Left lung (tissue), 10 donors: Measurements from ENCODE around the gene KCTD20. TPM values are rescaled to one million over a fixed set of nuclear protein-coding genes. Genes with fewer than 3 reads are reported as not detected.
A peak's percentile ranks its signal among the peaks of the same experiment; 100 is the strongest.

Experiments
- ATAC-seq: fragments of 200-7000 bp; cut with Tn5 transposase; one replicate; pipeline ENCODE4 v1.9.1; 2020; ENCODE audit warnings: moderate library complexity
- DNase-seq, 4 donors: peaks; one replicate each; pipeline ENCODE4 v3.0.0-alpha.2; 2013 to 2020
- H3K27ac ChIP-seq, 2 donors: fragments of 200-600 bp; sonication (generic) in 1 of 2; one replicate each; pipeline versions ENCODE4 v1.5.0 to v1.8.0; 2020 to 2021
- H3K27me3 ChIP-seq, 2 donors: fragments of 200-600 bp; sonication (generic) in 1 of 2; one replicate each; pipeline versions ENCODE4 v1.5.0 to v1.8.0; 2020 to 2021
- H3K36me3 ChIP-seq, 2 donors: fragments of 200-600 bp; sonication (generic) in 1 of 2; one replicate each; pipeline versions ENCODE4 v1.5.0 to v1.8.0; 2020 to 2021
- H3K4me1 ChIP-seq, 2 donors: fragments of 200-600 bp; one replicate each; pipeline ENCODE4 v1.8.0; 2021
- H3K4me3 ChIP-seq, 2 donors: fragments of 200-600 bp; sonication (generic) in 1 of 2; one replicate each; pipeline versions ENCODE4 v1.5.0 to v1.8.0; 2020 to 2021; ENCODE audit warnings: mild to moderate bottlenecking in 1 of 2
- H3K9me3 ChIP-seq, 2 donors: fragments of 200-600 bp; sonication (generic) in 1 of 2; one replicate each; pipeline versions ENCODE4 v1.5.0 to v1.8.0; 2020 to 2021
- CTCF ChIP-seq, 2 donors: fragments of 200-600 bp; sonication (generic) in 1 of 2; IDR thresholded peaks; one replicate each; pipeline versions ENCODE4 v1.5.0 to v1.8.0; 2021; ENCODE audit warnings: antibody characterized with exemption in 2 of 2
- intact Hi-C, 2 donors: fragments of 100-400 bp; cut with DNase I; formaldehyde crosslinking; loops; one replicate each; pipeline versions ENCODE4 v1.11.2 to v1.14.2; 2022
- polyA plus RNA-seq, 6 donors: library from polyadenylated mRNA; unstranded; fragments of 120-200 nt; gene quantifications; one replicate each; pipeline ENCODE4 v1.2.1, GENCODE V29; 2013; ENCODE audit not compliant: insufficient read length in 6 of 6
- total RNA-seq, 2 donors: library from RNA; stranded (reverse); fragmentation: NEBNext Ultra II Directional; extraction: Animal tissue kit (Norgen Biotek cat#: 25700); gene quantifications; one replicate each; pipeline ENCODE4 v1.2.1, GENCODE V29; 2021
- donor health status: DM: no; HTN: yes; CAD: no.
- donor health status: DM: no; HTN: no; CAD: no.

Gene KCTD20
- total and polyA plus RNA-seq, 8 donors = 47.4 to 54.7 (median 53.0) TPM

GRCh38 chr6:36506611-36507010 lies 63.8 kb downstream of the KCTD20 start:
- Histone ChIP-seq H3K27ac (no peak overlapping the region), H3K9me3 (no peaks in the 10 kb centered on the region), H3K4me3 (no peak overlapping the region), H3K36me3 (peaks cover 0 to 87% of the 10 kb centered on the region in 2 donors), H3K4me1 (no peaks in the 10 kb centered on the region), H3K27me3 (no peaks in the 10 kb centered on the region)
- ATAC-seq (no peak), DNase-seq (no peak)
- TF ChIP-seq CTCF (IDR thresholded peaks at IDR 0.05) = no peak
- intact Hi-C loops = no loop called here

- intact Hi-C loops = no loop called here
- ATAC-seq = no peak
- peaks cover 0 to 96% of the 10 kb centered on the region in 2 donors for H3K36me3 ChIP-seq
Measured at GRCh38 chr6:36508532-36508931, 65.7 kb downstream of the KCTD20 start.

GRCh38 chr6:36510365-36510764 lies 67.6 kb downstream of the KCTD20 start:
- ATAC-seq = no peak
- no peak for TF ChIP-seq CTCF (IDR thresholded peaks at IDR 0.05)
- Histone ChIP-seq H3K9me3 (no peaks in the 10 kb centered on the region), H3K27me3 (no peaks in the 10 kb centered on the region), H3K4me1 (no peaks in the 10 kb centered on the region), H3K36me3 (peaks cover 0 to 96% of the 10 kb centered on the region in 2 donors), H3K27ac (no peak overlapping the region), H3K4me3 (no peak overlapping the region)
- DNase-seq = no peak
- intact Hi-C loops = no loop called here

More at GRCh38 chr6:36508532-36508931, 65.7 kb downstream of the KCTD20 start:
- Histone ChIP-seq H3K27me3 (no peaks in the 10 kb centered on the region), H3K9me3 (no peaks in the 10 kb centered on the region), H3K4me3 (no peak overlapping the region), H3K27ac (no peak overlapping the region), H3K4me1 (no peaks in the 10 kb centered on the region)
- DNase-seq = no peak
- TF ChIP-seq CTCF (IDR thresholded peaks at IDR 0.05) = no peak

- no peak for DNase-seq
- no peak for ATAC-seq
- peak overlapping the region in 1 of 2 donors; percentile 30 for H3K27ac ChIP-seq
Measured at GRCh38 chr6:36514554-36515456, 72.0 kb downstream of the KCTD20 start.

More at GRCh38 chr6:36514554-36515456, 72.0 kb downstream of the KCTD20 start:
- TF ChIP-seq CTCF (IDR thresholded peaks at IDR 0.05) = no peak
- Histone ChIP-seq H3K27me3 (no peaks in the 10 kb centered on the region), H3K9me3 (no peaks in the 10 kb centered on the region), H3K4me1 (no peaks in the 10 kb centered on the region), H3K4me3 (no peak overlapping the region), H3K36me3 (peaks cover 0 to 95% of the 10 kb centered on the region in 2 donors)
- intact Hi-C loops = no loop called here
